IPS DF 6.9 (cell line): ENCODE measurements around the gene DAND5.

ENCODE experiments used
- DNase-seq: peaks from one replicate; pipeline ENCODE4 v3.0.0-alpha.2; 2013; ENCODE audit warnings: low read depth, low spot score
- H3K27ac ChIP-seq: one replicate; pipeline ENCODE4 v1.5.1; 2013; ENCODE audit warnings: low read length, control low read depth
- H3K27me3 ChIP-seq: 2 replicates; pipeline ENCODE4 v1.6.1; 2013; ENCODE audit warnings: mild to moderate bottlenecking, low read length; ENCODE audit not compliant: control insufficient read depth, insufficient read depth
- H3K36me3 ChIP-seq: 2 replicates; pipeline ENCODE4 v1.6.1; 2013; ENCODE audit warnings: low read length; ENCODE audit not compliant: control insufficient read depth, insufficient read depth
- H3K4me1 ChIP-seq: 2 replicates; pipeline ENCODE4 v1.6.1; 2013; ENCODE audit warnings: low read length; ENCODE audit not compliant: control insufficient read depth, insufficient read depth
- H3K4me3 ChIP-seq: 2 replicates; pipeline ENCODE4 v1.5.1; 2013; ENCODE audit warnings: mild to moderate bottlenecking, low read length
- H3K9me3 ChIP-seq: 2 replicates; pipeline ENCODE4 v1.6.1; 2013; ENCODE audit warnings: low read length, inconsistent platforms; ENCODE audit not compliant: control insufficient read depth, insufficient read depth
- WGBS: extraction: QIAGEN DNeasy Blood & Tissue Kit; methylation state at CpG from one replicate; pipeline ENCODE4 v1.1.7; 2013; ENCODE audit warnings: mixed read lengths, missing lambda C conversion rate; ENCODE audit not compliant: insufficient read length, insufficient coverage; 5-methylcytosine and 5-hydroxymethylcytosine counted together

DAND5 gene

GRCh38 chr19:13010992-13011652 is 41.7 kb downstream of the DAND5 start:
- Histone ChIP-seq H3K27me3 (peaks cover 87% of the 10 kb centered on the region), H3K4me3 (no peak overlapping the region), H3K9me3 (no peaks in the 10 kb centered on the region), H3K27ac (no peak overlapping the region), H3K4me1 (peaks cover 14% of the 10 kb centered on the region), H3K36me3 (no peaks in the 10 kb centered on the region; the same call in 1 of the 2 replicates)
- no CpG with 5 or more reads among the region's 39 CpGs for WGBS
- DNase-seq: no peak

GRCh38 chr19:13011653-13012389 is 42.4 kb downstream of the DAND5 start:
- H3K27me3 ChIP-seq: peaks cover 92% of the 10 kb centered on the region
- H3K4me3 ChIP-seq: no peak overlapping the region
- H3K27ac ChIP-seq: no peak overlapping the region
- peaks cover 14% of the 10 kb centered on the region for H3K4me1 ChIP-seq
- H3K36me3 ChIP-seq: no peaks in the 10 kb centered on the region; the same call in 1 of the 2 replicates
- no peaks in the 10 kb centered on the region for H3K9me3 ChIP-seq
- DNase-seq: no peak
- no CpG with 5 or more reads among the region's 54 CpGs for WGBS

- Histone ChIP-seq H3K9me3 (no peaks in the 10 kb centered on the region), H3K4me3 (no peak overlapping the region), H3K27ac (no peak overlapping the region), H3K4me1 (peaks cover 14% of the 10 kb centered on the region), H3K27me3 (peaks cover 93% of the 10 kb centered on the region), H3K36me3 (no peaks in the 10 kb centered on the region; the same call in 1 of the 2 replicates)
- no peak for DNase-seq
- WGBS: no CpG with 5 or more reads among the region's 23 CpGs
Observed at GRCh38 chr19:13012390-13012689, 43.0 kb downstream of the DAND5 start.

- H3K36me3 ChIP-seq: no peaks in the 10 kb centered on the region; the same call in 1 of the 2 replicates
- no peaks in the 10 kb centered on the region for H3K9me3 ChIP-seq
- peaks cover 14% of the 10 kb centered on the region for H3K4me1 ChIP-seq
- no CpG with 5 or more reads among the region's 52 CpGs for WGBS
- H3K4me3 ChIP-seq: no peak overlapping the region
- H3K27me3 ChIP-seq: peaks cover 96% of the 10 kb centered on the region
- no peak overlapping the region for H3K27ac ChIP-seq
- DNase-seq: no peak
Observed at GRCh38 chr19:13012690-13013608, 43.6 kb downstream of the DAND5 start.

- Histone ChIP-seq H3K27ac (no peak overlapping the region), H3K4me1 (peaks cover 14% of the 10 kb centered on the region)
- WGBS: no CpG with 5 or more reads among the region's 20 CpGs
Observed at GRCh38 chr19:13013649-13014048, 44.3 kb downstream of the DAND5 start.

GRCh38 chr19:13014101-13014920 is 44.9 kb downstream of the DAND5 start:
- H3K4me3 ChIP-seq: no peak overlapping the region
- no peak for DNase-seq
- H3K27ac ChIP-seq: no peak overlapping the region
- WGBS: no CpG with 5 or more reads among the region's 35 CpGs
- H3K27me3 ChIP-seq: peaks cover 95% of the 10 kb centered on the region
- H3K9me3 ChIP-seq: no peaks in the 10 kb centered on the region
- H3K36me3 ChIP-seq: no peaks in the 10 kb centered on the region; the same call in 1 of the 2 replicates
- peaks cover 14% of the 10 kb centered on the region for H3K4me1 ChIP-seq

More at GRCh38 chr19:13013649-13014048, 44.3 kb downstream of the DAND5 start:
- Histone ChIP-seq H3K36me3 (no peaks in the 10 kb centered on the region; the same call in 1 of the 2 replicates), H3K9me3 (no peaks in the 10 kb centered on the region), H3K27me3 (peaks cover 96% of the 10 kb centered on the region), H3K4me3 (no peak overlapping the region)
- no peak for DNase-seq

GRCh38 chr19:13014921-13015280 is 45.5 kb downstream of the DAND5 start:
- H3K27ac ChIP-seq: no peak overlapping the region
- peaks cover 91% of the 10 kb centered on the region for H3K27me3 ChIP-seq
- H3K36me3 ChIP-seq: no peaks in the 10 kb centered on the region; the same call in 1 of the 2 replicates
- peaks cover 13% of the 10 kb centered on the region for H3K4me1 ChIP-seq
- no peak for DNase-seq
- WGBS: no CpG with 5 or more reads among the region's 4 CpGs
- H3K4me3 ChIP-seq: no peak overlapping the region
- H3K9me3 ChIP-seq: no peaks in the 10 kb centered on the region

GRCh38 chr19:13015361-13016223 is 46.2 kb downstream of the DAND5 start:
- Histone ChIP-seq H3K4me1 (peaks cover 7% of the 10 kb centered on the region; the same call in 1 of the 2 replicates), H3K4me3 (no peak overlapping the region), H3K27me3 (peaks cover 84% of the 10 kb centered on the region), H3K9me3 (no peaks in the 10 kb centered on the region), H3K36me3 (no peaks in the 10 kb centered on the region), H3K27ac (no peak overlapping the region)
- WGBS: no CpG with 5 or more reads among the region's 12 CpGs
- no peak for DNase-seq

GRCh38 chr19:13016245-13016627 is 46.9 kb downstream of the DAND5 start:
- no peaks in the 10 kb centered on the region for H3K9me3 ChIP-seq
- no peak overlapping the region for H3K4me3 ChIP-seq
- peaks cover 83% of the 10 kb centered on the region for H3K27me3 ChIP-seq
- no peaks in the 10 kb centered on the region for H3K36me3 ChIP-seq
- H3K4me1 ChIP-seq: peaks cover 8% of the 10 kb centered on the region
- no peak for DNase-seq
- no CpG with 5 or more reads among the region's 7 CpGs for WGBS
- H3K27ac ChIP-seq: no peak overlapping the region
